Lower leg skin (tissue), 3 donors: ENCODE measurements around the gene APP.

Source experiments
- CTCF ChIP-seq, 3 donors: fragments of 450-650 bp; IDR thresholded peaks; one replicate each; pipeline ENCODE4 v1.5.1; 2016; ENCODE audit warnings: antibody characterized with exemption in 3 of 3, mild to moderate bottlenecking in 3 of 3, moderate library complexity in 2 of 3
- POLR2A ChIP-seq, 2 donors: fragments of 450-650 bp; IDR thresholded peaks; one replicate each; pipeline ENCODE4 v1.6.1; 2016 to 2017; ENCODE audit warnings: antibody characterized with exemption in 2 of 2, mild to moderate bottlenecking in 1 of 2, moderate library complexity in 1 of 2

DNA sequence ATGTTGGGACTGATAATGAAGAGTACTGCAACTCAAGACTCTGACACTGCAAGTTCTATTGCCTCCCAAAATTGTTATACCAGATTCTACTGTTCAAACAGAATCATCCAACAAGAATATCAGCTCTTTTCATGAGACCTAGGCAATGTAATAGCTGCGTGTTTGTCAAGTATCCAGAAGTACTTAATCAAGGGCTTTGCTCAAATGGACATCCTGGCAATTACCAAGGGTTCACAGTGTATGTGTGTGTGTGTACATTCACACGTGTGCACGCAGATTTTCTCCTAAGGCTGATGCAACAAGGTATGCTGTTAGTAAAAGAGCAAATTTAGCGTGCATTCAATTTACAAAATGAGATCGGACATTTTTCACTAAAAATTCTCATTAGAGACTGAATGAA is 261.2 kb downstream of the APP start:
- no peak for TF ChIP-seq POLR2A (IDR thresholded peaks at IDR 0.05)
- TF ChIP-seq CTCF (IDR thresholded peaks at IDR 0.05): no peak
